ENCODE results near the gene CENPF.

CENPF gene

GRCh38 chr1:214621236-214621635 is 18.2 kb downstream of the CENPF start:
- no peak for DNase-seq

- DNase-seq: no peak
These were observed 20.4 kb downstream of the CENPF start for GRCh38 chr1:214623430-214623829.

- DNase-seq: no peak
These were observed 29.1 kb downstream of the CENPF start for GRCh38 chr1:214632091-214632490.

- DNase-seq: no peak
These were observed 30.7 kb downstream of the CENPF start for GRCh38 chr1:214633686-214634085.

GRCh38 chr1:214634267-214634666 is 31.3 kb downstream of the CENPF start:
- no peak for DNase-seq

GRCh38 chr1:214635086-214635485 is 32.1 kb downstream of the CENPF start:
- DNase-seq: no peak

- no peak for DNase-seq
These were observed 32.5 kb downstream of the CENPF start for GRCh38 chr1:214635506-214635905.

- DNase-seq: no peak
These were observed 33.4 kb downstream of the CENPF start for GRCh38 chr1:214636436-214636835.

GRCh38 chr1:214637125-214637524 is 34.1 kb downstream of the CENPF start:
- no peak for DNase-seq

- DNase-seq: no peak
These were observed 34.9 kb downstream of the CENPF start for GRCh38 chr1:214637722-214638458.

- no peak for DNase-seq
These were observed 35.4 kb downstream of the CENPF start for GRCh38 chr1:214638459-214638807.

- no peak for DNase-seq
These were observed 36.0 kb downstream of the CENPF start for GRCh38 chr1:214638997-214639396.

GRCh38 chr1:214640431-214641213 is 37.6 kb downstream of the CENPF start:
- DNase-seq: no peak

- DNase-seq: no peak
These were observed 38.4 kb downstream of the CENPF start for GRCh38 chr1:214641214-214641895.

- DNase-seq: no peak
These were observed 40.0 kb downstream of the CENPF start for GRCh38 chr1:214643030-214643429.

- no peak for DNase-seq
These were observed 42.7 kb downstream of the CENPF start for GRCh38 chr1:214645712-214646111.

GRCh38 chr1:214648801-214649200 is 45.8 kb downstream of the CENPF start:
- no peak for DNase-seq

- DNase-seq: no peak
These were observed 46.6 kb downstream of the CENPF start for GRCh38 chr1:214649607-214650006.

- DNase-seq: no peak
These were observed 47.7 kb downstream of the CENPF start for GRCh38 chr1:214650664-214651063.

GRCh38 chr1:214657299-214657698 is 54.3 kb downstream of the CENPF start:
- no peak for DNase-seq

GRCh38 chr1:214658175-214658574 is 55.2 kb downstream of the CENPF start:
- no peak for DNase-seq

GRCh38 chr1:214658785-214659184 is 55.8 kb downstream of the CENPF start:
- no peak for DNase-seq

GRCh38 chr1:214660190-214660589 is 57.2 kb downstream of the CENPF start:
- no peak for DNase-seq

- DNase-seq: no peak
These were observed 57.9 kb downstream of the CENPF start for GRCh38 chr1:214660900-214661299.

All from NCI-H2107 (cell line).